Aorta (tissue), 5 donors: Measurements from ENCODE around the gene SERPINH1. TPM values are rescaled to one million over a fixed set of nuclear protein-coding genes. Genes with fewer than 3 reads are reported as not detected.

ENCODE experiments used
- ATAC-seq: fragments of 200-7000 bp; cut with Tn5 transposase; one replicate; pipeline ENCODE4 v1.9.1; 2022; ENCODE audit warnings: moderate library complexity; ENCODE audit not compliant: low FRiP score
- DNase-seq, 2 donors: peaks; one replicate each; pipeline ENCODE4 v3.0.0-alpha.2; 2020
- H3K27ac ChIP-seq, 2 donors: one replicate each; pipeline ENCODE4 v1.5.1; 2013; ENCODE audit warnings: low read length in 2 of 2, mild to moderate bottlenecking in 2 of 2, moderate library complexity in 2 of 2, control low read depth in 1 of 2, inconsistent platforms in 1 of 2, low read depth in 1 of 2
- H3K27me3 ChIP-seq, 2 donors: one replicate each; pipeline ENCODE4 v1.6.1; 2013; ENCODE audit warnings: control low read depth in 1 of 2, low read length in 1 of 2, mild to moderate bottlenecking in 1 of 2, moderate library complexity in 1 of 2; ENCODE audit not compliant: insufficient read depth in 2 of 2, control insufficient read depth in 1 of 2
- H3K36me3 ChIP-seq, 2 donors: one replicate each; pipeline ENCODE4 v1.6.1; 2013; ENCODE audit warnings: control low read depth in 1 of 2, low read length in 1 of 2, mild to moderate bottlenecking in 1 of 2; ENCODE audit not compliant: insufficient read depth in 2 of 2, control insufficient read depth in 1 of 2
- H3K4me1 ChIP-seq, 2 donors: one replicate each; pipeline ENCODE4 v1.6.1; 2013; ENCODE audit warnings: low read length in 2 of 2, control low read depth in 1 of 2, mild to moderate bottlenecking in 1 of 2, moderate library complexity in 1 of 2; ENCODE audit not compliant: insufficient read depth in 2 of 2, control insufficient read depth in 1 of 2
- H3K4me3 ChIP-seq, 2 donors: one replicate each; pipeline ENCODE4 v1.5.1; 2013; ENCODE audit warnings: low read length in 2 of 2, control low read depth in 1 of 2, mild to moderate bottlenecking in 1 of 2
- H3K9me3 ChIP-seq: one replicate; pipeline ENCODE4 v1.6.1; 2013; ENCODE audit warnings: mild to moderate bottlenecking, low read length; ENCODE audit not compliant: control insufficient read depth
- WGBS, 2 donors: extraction: QIAGEN DNeasy Blood & Tissue Kit; methylation state at CpG; one replicate each; pipeline ENCODE4 v1.1.7; 2013; 5-methylcytosine and 5-hydroxymethylcytosine counted together
- intact Hi-C, 2 donors: fragments of 100-400 bp; cut with DNase I; formaldehyde crosslinking; loops; one replicate each; pipeline versions ENCODE4 v1.14.2 to v1.15.0; 2022
- polyA plus RNA-seq, 2 donors: library from polyadenylated mRNA; stranded (reverse); fragments of 200-250 nt; gene quantifications; one replicate each; pipeline ENCODE4 v1.2.3, GENCODE V29; 2013
- total RNA-seq, 2 donors: library from RNA; stranded (reverse); fragmentation: NEBNext Ultra II Directional; extraction: Animal tissue kit (Norgen Biotek cat#: 25700); gene quantifications; one replicate each; pipeline ENCODE4 v1.2.1, GENCODE V29; 2021
- donor health status: healthy with polysubstance abuse.
- donor health status: Bipolar disorder and iron deficiency.
- donor health status: DM: no; HTN: no; CAD: no.
- donor health status: DM: no; HTN: no; CAD: no.
- donor health status: DM: yes; HTN: yes; CAD: no.

SERPINH1 gene
- total and polyA plus RNA-seq, 4 donors, result 59.4 to 256 (median 159) TPM

DNA sequence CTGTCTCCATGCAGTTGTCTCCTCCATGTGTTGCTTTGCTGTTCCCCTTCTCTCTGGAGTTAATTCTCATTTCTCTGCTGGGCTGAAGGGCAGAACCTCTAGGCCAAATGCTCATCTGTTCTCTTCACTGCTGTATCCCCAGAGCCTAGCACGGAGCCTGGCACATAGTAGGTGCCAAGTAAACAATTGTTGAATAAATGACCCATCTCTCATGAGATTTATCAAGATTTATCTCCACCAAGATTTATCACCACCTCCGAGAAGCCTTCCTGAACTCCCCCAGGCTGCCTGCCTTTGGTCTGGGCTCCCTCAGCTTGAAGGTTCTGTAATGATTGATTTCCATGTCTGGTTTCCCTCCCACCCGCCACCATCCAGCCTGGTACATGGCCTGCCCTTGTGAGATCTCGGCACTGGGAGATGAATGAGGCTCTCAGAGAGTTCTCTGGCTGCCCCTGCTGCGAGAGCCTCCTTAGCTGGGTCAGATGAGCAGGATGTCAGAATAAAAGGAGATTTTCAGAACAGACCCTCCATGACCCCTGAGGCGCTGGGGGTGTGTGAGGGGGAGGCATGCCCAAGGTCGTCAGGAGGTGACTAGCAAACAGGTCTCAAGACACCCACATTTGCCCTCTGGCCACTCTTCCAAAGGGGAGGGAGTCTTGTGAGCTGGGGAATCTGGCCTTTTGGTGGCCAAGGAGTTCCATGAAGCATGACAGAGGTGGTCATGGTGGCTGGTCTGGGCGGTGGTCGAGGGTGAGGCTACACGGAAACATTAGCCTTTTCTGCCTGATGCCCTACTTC lies 33.9 kb upstream of the SERPINH1 start:
- Histone ChIP-seq H3K4me3 (no peak overlapping the region), H3K27ac (no peak overlapping the region), H3K36me3 (no peaks in the 10 kb centered on the region), H3K9me3 (no peaks in the 10 kb centered on the region), H3K4me1 (no peaks in the 10 kb centered on the region), H3K27me3 (no peaks in the 10 kb centered on the region)
- DNase-seq (no peak), ATAC-seq (no peak)
- WGBS, 2 donors, result 68 to 70% methylated on average over 10 of the region's 10 CpGs
- intact Hi-C loops, result loop anchor here in 1 of 2 donors (5.0 kb wide), 1 partner anchor 126 kb away; no protein-coding TSS in a partner anchor

DNA sequence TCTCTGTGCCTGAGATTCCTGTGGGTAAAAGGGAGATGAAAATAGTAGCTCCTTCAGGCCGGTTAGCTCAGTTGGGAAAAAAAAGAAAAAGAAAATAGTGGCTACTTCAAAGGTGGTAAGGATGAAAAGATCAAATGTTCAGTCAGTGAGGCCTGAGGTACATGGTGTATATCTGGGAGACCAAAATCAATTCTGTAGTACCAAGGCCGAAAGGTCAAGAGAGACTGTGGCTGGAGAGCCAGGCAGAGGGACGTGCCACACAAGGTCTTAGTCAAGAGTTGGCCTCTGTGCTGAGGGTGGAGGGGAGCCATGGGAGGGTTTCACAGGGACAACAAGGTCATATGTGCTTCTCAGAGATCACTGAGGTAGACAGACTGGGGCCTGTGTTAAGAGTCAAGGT lies 31.5 kb upstream of the SERPINH1 start:
- Histone ChIP-seq H3K4me3 (no peak overlapping the region), H3K4me1 (no peaks in the 10 kb centered on the region), H3K27ac (no peak overlapping the region), H3K9me3 (no peaks in the 10 kb centered on the region), H3K36me3 (no peaks in the 10 kb centered on the region), H3K27me3 (no peaks in the 10 kb centered on the region)
- WGBS, 2 donors, result 64 to 83% methylated on average over 3 of the region's 3 CpGs
- intact Hi-C loops, result loop anchor here (2.0 to 10.0 kb wide), 5 partner anchors 123 to 256 kb away; no protein-coding TSS in a partner anchor
- ATAC-seq (no peak), DNase-seq (no peak)

DNA sequence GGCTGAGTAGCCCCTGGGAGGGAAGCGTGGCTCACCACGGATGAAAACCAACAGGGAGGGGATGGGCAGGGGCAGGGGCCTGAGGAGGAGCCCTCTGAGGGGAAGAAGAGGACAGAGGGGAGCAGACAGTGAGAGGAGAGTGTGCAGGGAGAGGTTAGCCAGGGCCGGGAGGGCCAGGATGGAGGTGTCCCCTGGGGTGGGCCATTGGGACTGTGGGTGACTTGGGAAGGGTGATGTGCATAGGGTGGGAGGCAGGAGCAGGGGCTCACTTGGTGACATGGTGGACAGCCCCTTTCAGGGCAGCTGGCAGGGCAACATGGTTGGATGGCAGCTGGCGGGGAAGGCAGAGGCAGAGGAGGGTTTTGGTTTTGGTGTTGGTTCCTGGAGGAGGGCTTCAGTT lies 30.7 kb upstream of the SERPINH1 start:
- Histone ChIP-seq H3K36me3 (no peaks in the 10 kb centered on the region), H3K9me3 (no peaks in the 10 kb centered on the region), H3K27ac (no peak overlapping the region), H3K4me1 (no peaks in the 10 kb centered on the region), H3K27me3 (no peaks in the 10 kb centered on the region), H3K4me3 (no peak overlapping the region)
- ATAC-seq, result no peak
- DNase-seq, result no peak
- intact Hi-C loops, result loop anchor here (1.0 to 10.0 kb wide), 6 partner anchors 86 to 257 kb away; no protein-coding TSS in a partner anchor
- WGBS, 2 donors, result 75 to 81% methylated on average over 4 of the region's 4 CpGs

DNA sequence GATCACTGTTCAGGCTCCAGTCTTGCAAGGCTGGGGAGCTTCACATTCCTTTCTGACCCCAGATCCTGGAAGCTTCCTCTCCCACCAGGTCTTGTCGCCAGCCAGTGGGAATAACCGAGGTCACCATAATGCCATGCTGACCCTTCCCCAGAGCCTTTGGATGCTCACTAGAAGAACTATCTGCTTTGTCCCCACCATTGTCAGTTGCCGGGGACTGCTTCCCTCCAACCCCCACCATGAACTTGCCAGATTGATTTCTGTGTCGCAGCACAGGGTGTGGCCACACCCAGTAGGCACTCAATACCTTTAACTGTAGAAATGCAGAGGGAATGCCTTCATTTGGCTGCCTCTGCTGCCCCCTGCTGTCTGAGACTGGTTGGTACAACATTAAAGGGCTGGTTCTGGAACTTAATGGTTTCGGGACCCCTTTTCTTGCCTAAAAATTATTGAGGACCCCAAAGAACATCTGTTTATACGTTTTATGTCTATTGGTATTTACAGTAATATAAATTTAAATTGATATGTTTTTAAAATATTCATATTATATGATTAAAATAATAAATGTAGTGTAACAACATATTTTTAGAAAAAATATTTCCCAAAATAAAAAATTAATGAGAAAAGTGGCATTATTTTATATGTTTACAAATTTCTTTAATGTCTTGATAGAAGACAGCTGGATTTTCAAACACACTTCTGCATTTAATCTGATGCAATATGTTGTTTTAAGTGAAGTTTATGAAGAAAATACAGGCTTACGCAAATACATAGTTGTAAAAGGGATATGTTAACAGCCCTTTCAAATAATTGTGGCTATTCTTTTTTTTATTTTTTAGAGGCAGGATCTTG lies 29.6 kb upstream of the SERPINH1 start:
- peak; percentile 78 to 89 for DNase-seq
- no peak overlapping the region for H3K27ac ChIP-seq
- WGBS, 2 donors, result 39 to 42% methylated on average over 7 of the region's 7 CpGs
- no peaks in the 10 kb centered on the region for H3K4me1 ChIP-seq
- no peaks in the 10 kb centered on the region for H3K27me3 ChIP-seq
- intact Hi-C loops, result loop anchor here (2.0 to 10.0 kb wide), 5 partner anchors 88 to 258 kb away; no protein-coding TSS in a partner anchor
- no peaks in the 10 kb centered on the region for H3K9me3 ChIP-seq
- no peaks in the 10 kb centered on the region for H3K36me3 ChIP-seq
- peak; percentile 84 for ATAC-seq
- H3K4me3 ChIP-seq, result no peak overlapping the region

DNA sequence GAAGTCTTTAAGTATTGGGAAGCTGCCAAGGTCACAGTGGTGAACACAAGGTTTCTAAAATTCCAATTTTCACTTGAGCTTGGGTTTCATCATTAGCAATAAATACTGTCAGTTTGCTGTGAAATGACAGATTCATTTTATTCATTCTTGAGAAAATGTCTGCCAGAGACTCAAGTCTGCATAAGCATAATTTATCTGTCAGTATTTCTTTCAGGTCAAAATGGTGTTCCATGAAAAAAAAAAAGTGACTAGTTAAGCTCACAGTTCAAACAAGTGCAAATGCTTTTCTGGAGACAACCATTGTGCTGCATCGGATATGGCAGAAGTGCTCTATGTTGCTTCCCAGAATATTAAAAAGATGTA lies 28.2 kb upstream of the SERPINH1 start:
- DNase-seq, result no peak
- no peaks in the 10 kb centered on the region for H3K9me3 ChIP-seq
- H3K27me3 ChIP-seq, result no peaks in the 10 kb centered on the region
- no peak for ATAC-seq
- WGBS, 2 donors, result 89 to 90% methylated on average over 1 of the region's 1 CpG
- no peaks in the 10 kb centered on the region for H3K4me1 ChIP-seq
- no peak overlapping the region for H3K4me3 ChIP-seq
- no peak overlapping the region for H3K27ac ChIP-seq
- H3K36me3 ChIP-seq, result no peaks in the 10 kb centered on the region
- intact Hi-C loops, result loop anchor here (2.0 to 10.0 kb wide), 5 partner anchors 89 to 259 kb away; no protein-coding TSS in a partner anchor

DNA sequence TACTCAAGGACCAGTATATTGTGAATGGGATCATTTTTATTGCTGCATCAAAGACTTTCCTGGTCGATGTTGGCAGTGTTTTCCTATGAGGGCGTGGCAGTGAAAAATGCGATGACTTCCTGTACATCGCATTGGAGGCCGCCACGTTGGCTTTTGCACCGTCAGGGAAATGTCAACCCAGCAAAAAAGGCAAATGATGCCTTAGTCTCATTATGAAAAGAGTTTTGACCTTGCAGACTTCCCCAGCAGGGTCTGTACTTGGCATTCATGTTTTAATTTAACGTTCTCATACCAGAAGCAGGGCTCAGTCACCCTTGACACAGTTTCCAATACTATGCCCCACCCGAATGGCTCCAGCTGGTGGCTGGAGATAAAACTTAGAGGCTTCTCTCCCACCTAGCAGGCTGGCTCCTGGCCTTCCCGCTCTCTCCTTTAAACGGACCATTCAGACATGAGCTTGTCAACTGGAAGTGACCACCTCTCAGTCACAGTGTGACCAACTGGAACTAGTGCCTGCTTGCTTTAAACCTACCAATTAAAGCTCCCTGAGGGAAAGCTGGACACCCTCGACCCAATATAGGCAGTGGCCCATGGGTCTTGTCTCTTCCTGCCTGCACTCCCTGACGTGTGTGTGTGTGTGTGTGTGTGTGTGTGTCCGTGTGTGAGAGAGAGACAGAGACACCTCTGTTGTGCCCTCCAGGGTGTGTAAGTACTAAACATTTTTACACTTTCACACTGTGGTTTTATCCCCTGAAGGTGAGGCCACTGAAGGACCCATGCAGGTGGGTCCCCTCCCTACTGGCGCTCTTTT lies 27.6 kb upstream of the SERPINH1 start:
- WGBS, 2 donors, result 70 to 73% methylated on average over 15 of the region's 15 CpGs
- no peak for ATAC-seq

DNA sequence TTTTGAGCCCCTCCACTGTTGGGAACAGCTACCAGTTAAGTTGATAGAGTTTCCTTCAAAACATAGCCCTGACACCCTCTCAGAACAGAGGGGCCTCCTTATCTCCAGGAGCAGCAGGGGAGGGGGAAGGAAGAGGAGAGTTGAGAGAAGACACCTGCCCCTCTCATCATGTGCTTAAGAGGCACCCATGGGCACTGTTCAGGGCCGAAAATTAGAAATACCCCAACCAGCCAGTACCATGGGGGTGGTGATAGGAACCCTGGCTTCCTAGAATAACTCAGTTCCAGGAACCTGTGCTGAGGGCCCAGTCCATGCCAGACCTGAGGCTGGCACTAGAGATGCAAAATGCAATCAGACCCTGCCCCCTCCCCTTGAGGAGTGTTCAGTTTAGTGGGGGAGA lies 27.0 kb upstream of the SERPINH1 start:
- H3K36me3 ChIP-seq, result no peaks in the 10 kb centered on the region
- ATAC-seq, result no peak
- 72 to 100% methylated on average over 1 of the region's 1 CpG for WGBS, 2 donors
- H3K27ac ChIP-seq, result no peak overlapping the region
- no peaks in the 10 kb centered on the region for H3K27me3 ChIP-seq
- H3K4me3 ChIP-seq, result no peak overlapping the region
- intact Hi-C loops, result loop anchor here (10.0 kb wide), 2 partner anchors 250 to 260 kb away; no protein-coding TSS in a partner anchor
- no peaks in the 10 kb centered on the region for H3K4me1 ChIP-seq
- DNase-seq, result no peak
- no peaks in the 10 kb centered on the region for H3K9me3 ChIP-seq

More for the DNA sequence above, 27.6 kb upstream of the SERPINH1 start:
- Histone ChIP-seq H3K4me3 (no peak overlapping the region), H3K9me3 (no peaks in the 10 kb centered on the region), H3K27me3 (no peaks in the 10 kb centered on the region), H3K27ac (no peak overlapping the region), H3K36me3 (no peaks in the 10 kb centered on the region), H3K4me1 (no peaks in the 10 kb centered on the region)
- no peak for DNase-seq
- intact Hi-C loops, result loop anchor here (5.0 to 10.0 kb wide), 4 partner anchors 127 to 260 kb away; no protein-coding TSS in a partner anchor
